Stimulated activated CD4-positive, alpha-beta T cell treated with anti-CD3 and anti-CD28 coated beads, Interleukin-12 subunit alpha, Interleukin-12 subunit beta, amount 100 ng/mL, for 4 hours (primary cell): ENCODE data around the gene ADM2.

Experiments used
- DNase-seq: peaks from one replicate; pipeline ENCODE4 v3.0.0-alpha.2; 2020

ADM2 gene

DNA sequence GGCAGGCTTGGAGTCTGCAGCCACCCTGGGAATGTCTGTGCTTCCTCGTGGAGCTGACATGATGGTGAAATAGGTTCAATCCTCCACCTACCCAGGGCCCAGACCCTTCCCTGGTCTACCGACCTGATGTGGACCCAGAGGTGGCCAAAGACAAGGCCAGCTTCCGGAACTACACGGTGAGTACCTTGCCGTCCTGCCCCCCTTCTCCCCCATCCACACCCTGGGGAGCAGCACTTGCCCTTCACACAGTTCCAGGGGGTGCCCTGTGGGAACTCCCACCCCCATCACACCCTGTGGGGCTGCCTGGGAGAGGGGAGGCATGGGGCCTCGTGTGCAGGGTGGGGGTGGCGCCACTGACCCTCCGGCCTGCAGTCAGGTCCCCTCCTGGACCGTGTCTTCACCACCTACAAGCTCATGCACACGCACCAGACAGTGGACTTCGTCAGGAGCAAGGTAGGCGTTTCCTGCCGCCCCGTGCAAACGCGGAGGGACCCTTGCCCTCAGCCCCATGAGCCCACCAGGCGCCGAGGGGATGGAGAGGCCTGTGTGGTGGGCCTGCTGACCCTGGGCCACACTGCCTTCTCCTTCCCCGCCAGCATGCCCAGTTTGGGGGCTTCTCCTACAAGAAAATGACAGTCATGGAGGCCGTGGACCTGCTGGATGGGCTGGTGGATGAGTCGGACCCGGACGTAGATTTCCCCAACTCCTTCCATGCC, 6.1 kb downstream of the ADM2 start:
- no peak for DNase-seq

DNA sequence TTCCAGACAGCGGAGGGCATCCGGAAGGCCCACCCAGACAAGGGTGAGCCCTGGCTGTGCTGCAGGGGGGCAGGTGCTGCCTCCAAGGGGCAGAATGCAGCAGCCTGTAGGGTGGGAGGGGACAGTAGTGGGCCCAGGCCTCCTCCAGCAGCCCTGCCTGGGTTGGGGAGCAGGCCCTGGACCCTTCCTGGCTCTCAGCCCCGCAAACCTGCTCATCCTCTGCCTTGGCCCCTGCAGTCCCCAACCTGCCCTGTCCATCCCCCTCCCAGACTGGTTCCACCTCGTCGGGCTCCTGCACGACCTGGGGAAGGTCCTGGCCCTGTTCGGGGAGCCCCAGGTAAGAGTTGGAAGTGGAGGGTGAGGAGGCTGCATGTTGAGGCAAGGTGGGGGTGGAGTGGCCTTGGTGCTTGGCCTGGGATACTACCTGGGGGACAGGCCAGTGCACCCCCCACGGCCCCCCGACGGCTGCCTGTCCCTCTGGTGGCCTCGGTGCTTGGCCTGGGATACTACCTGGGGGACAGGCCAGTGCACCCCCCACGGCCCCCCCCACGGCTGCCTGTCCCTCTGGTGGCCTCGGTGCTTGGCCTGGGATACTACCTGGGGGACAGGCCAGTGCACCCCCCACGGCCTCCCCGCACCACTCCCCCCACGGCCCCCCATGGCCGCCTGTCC, 6.8 kb downstream of the ADM2 start:
- DNase-seq = no peak

DNA sequence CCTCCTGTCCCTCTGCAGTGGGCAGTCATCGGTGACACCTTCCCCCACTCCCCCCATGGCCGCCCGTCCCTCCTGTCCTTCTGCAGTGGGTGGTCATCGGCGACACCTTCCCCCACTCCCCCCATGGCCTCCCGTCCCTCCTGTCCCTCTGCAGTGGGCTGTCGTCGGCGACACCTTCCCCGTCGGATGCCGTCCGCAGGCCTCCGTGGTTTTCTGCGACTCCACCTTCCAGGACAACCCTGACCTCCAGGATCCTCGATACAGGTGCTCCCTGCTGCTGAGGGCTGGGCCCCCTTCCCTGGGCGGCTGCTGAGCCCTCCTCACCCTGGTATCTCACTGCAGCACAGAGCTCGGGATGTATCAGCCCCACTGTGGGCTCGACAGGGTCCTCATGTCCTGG, 7.5 kb downstream of the ADM2 start:
- DNase-seq = no peak

DNA sequence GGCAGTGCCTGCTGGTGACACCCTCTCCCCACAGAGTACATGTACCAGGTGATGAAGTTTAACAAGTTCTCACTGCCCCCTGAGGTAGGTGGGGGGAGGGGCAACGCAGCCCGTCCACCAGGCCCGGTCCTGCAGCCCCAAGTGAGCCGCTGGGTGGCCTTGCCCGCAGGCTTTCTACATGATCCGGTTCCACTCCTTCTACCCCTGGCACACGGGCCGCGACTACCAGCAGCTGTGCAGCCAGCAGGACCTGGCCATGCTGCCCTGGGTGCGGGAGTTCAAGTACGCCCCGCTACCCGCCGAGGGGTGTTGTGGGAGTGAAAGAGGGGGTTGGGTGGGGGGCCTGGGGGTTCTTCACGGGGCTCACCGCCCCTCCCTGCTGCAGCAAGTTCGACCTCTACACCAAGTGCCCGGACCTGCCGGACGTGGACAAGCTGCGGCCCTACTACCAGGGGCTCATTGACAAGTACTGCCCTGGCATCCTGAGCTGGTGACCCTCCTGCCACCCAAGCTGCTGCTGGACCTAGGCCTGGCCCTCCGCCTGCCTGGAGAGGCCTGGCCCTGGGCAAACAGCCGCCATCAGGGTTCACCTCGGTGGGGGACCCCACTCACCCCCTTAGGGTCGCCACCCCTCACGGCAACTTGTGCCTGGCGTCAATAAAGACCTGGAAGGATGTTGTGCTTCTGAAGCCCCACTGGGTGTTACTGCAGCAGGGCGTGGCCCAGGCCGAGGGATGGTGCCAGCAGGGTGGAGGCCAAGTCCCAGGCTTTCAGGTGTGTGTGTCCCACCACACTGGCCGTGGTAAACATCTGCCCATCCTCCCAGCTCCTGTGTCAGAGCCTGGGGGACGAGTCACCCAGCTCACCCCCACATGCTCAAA, 8.3 kb downstream of the ADM2 start:
- DNase-seq = no peak

DNA sequence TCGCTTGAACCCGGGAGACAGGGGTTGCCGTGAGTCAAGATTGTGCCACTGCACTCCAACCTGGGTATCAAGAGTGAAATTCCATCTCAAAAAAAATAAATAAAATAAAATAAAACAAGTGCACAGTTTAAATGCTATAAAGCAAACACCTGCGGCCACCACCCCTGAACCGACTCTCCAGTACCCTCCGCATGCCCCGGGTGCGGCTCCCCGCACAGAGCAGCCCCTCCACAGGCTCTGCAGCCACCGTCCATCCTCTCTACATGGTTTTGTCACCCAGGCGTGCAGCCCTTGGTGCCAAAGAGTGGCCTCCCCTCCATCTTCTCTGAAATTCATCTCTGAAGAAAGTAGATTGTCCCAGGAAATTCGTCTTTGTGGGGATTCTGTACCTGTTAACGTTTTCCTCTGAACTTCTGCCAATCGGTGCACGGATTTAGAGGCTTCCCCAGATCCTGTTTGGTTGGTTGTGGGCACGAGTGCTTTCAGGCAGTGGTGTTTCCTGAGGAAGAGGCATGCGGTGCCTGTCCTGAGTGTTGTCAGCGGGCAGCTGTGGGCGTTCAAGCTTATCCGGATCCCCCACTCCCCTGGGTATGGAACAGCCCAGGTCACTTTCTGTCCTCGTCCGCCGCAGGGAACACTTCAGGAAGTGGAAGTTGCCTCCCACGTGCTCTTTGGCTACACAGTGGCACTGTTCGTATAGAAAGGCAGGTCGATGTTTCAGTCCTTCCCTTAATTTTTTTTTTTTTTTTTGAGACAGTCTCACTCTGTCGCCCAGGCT, 9.4 kb downstream of the ADM2 start:
- DNase-seq = no peak

DNA sequence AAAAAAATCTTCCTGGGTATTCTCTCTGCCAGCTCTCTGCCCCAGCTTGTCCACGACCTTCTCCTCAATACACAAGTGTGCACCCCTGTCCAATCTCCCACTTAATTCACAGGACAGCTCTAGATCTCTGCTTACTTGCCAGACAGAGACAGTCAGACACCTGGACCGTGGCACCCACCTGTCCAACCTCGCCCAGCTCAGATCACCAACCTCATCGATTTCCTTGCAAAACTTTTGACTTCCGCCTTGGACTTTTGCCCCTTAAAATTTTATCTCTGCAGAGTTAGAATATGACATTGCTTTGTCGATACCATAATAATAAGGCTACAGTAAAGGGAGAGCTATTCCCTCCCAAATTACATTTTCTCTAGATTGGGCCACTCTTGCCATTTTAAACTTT, 15.8 kb downstream of the ADM2 start:
- DNase-seq = no peak

DNA sequence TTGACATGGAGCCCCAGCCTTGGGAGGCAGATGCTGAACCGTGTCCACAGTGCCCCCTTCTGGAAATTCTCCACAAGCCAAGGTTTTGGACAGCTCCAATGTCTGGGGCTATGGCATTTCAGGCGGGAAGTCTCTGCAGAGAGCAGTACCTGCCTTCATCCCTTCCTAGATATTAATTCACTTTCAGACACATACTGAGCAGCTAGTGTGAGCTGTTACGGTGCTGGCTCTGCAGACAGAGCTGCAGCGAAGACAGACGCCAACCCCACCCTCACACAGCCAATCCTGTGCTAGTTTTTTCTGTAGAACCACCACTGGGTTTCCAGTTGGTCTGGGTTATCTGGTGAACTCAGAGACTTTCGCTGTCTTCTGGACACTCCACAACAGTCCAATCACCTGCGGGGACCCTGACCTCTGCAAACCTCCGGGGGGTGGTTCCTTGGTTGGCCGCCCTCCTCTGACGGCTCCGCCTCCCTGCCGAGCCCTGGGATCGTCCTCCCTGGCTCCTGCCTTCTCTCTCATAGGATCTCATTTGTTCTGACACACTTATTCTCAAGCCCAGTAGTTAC, 17.1 kb downstream of the ADM2 start:
- peak; percentile 54 for DNase-seq

DNA sequence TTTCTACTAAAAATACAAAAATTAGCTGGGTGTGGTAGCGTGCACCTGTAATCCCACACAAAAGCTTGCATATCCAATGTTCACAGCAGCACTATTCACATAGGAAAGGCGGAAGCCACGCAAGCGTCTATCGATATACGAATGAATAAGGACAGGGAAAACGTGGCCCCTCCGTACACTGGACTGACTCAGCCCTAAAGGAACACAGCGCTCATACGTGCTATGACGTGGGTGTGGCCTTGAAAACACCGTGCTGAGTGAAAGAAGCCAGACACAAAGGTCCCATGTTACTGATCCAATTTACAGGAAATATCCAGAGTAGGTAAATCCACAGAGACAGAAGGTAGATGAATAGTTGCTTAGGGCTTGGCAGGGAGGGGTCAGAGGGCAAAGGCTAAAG, 19.1 kb downstream of the ADM2 start:
- DNase-seq = no peak

DNA sequence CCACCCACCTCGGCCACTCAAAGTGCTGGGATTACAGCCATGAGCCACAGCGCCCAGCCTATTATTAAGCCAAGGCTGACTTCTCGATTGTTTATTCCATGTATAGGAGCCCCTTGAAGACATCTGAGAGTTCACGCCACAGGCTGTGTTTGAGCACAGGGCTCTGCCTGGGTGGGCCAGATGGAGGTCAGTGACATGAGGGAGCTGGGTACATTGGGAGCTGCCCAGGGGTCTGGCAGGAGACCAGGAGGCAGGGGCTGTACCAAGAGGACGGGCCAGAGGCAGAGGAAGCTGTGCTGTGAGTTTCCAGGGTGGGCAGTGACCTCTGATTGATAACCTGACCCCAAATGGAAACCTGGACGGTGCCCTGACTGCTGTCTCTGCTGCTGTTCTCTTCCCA, 20.8 kb downstream of the ADM2 start:
- no peak for DNase-seq

DNA sequence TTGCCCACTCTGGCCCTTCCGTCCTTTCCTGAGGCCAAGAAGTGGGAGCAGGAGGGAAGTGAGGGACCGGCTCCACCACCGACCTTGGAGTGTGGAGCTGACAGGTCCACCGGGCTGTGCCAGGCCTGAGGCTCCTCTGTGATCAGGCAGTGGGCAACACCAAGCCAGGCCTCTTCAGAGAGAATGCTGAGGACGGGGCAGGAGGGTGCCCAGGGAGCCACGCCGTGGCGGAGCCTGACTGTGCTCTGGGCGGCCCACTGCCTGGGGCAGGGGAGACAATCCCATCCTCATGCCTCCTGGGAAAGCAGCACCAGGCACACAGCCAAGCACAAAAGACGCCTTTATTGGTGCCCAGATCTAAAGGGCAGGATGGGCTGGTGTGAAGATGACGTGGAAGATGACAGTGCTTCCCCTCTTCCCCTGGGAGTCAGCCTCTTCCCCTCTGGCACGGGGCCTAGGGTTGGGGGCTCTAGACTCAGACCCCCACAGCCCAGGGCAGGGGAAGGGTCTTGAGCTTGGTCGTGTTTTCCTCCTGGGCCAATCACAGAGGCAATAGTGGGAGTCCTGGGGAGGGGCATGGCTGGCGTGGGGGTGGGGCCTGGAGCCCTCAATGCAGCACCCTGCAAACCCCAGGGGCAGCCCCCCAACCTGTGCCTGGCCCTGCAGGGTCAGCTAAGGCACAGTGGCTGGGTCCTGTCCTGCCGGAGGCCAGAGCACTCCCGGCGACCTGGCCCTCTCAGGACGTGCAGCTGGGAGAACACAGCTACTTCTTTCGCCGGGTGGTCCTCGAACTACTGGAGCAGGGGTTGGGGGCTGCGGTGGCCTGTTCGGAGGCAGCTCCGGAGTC, 21.5 kb downstream of the ADM2 start:
- DNase-seq = no peak

DNA sequence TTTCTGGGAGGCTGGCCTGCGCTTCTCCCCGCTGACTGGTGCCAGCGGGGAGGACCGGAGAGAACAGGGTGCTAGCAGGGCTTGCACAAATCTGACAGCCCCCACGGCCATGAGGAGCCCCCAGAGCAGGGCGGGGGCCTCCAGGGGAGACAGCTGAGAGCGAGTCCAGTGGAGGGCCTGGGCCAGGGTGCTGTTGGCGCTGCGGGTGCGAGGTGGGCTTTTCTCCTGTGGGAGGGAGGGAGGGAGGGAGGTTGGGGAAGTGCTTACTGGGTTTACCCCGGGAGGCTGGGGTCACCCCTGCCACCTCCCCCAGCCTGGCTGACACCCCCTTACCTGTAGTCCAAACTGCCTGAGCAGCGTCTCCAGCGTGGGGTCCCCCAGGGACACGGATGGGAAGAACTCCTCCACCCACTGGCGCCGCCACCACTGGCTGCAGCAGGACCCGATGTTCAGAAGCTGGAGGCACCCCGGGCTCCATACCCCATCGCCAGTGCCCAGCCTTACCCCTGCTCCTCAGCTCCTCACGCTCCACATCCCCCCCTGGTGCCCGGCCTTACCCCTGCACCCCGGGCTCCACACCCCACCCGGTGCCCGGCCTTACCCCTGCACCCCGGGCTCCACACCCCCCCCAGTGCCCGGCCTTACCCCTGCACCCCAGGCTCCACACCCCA, 22.3 kb downstream of the ADM2 start:
- DNase-seq = no peak

DNA sequence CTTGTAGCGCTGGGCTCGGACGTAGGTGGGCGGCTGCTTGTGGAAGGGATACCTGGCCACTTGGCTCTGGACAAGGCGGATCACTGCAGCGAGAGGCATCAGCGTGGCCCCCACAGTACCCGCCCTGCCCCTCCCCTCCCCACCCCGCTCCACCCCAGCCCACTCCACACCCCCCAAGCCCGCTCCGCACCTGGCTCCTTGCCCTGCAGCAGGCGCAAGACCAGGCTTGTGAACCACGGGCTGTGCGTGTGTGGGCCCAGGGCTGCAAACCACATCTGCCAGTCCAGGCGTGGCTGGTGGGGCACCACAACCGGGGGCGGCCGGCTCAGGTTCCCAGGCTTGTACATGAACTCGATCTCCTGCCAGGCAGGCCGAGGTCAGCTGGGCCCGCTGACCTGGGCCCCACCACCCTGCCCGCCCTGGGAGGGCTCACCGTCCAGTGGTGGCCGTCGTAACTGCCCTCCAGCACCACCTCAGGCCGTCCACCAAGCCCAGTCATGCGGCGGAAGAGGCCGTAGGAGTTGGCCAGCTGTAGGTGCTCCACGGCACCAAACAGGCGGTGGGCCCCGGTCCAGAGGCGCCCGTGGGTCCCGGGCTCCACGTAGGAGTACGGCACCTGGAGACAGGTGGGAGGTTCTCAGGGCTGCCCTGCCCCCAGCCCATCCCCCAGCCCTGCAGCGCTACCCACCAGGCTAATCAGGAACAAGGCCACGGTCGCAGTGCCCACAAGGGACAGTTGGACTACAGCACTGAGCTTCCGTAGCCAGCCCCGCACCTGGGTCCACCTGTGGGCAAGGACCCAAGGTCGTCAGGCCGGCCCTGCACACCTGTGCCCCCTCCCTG, 23.2 kb downstream of the ADM2 start:
- no peak for DNase-seq

DNA sequence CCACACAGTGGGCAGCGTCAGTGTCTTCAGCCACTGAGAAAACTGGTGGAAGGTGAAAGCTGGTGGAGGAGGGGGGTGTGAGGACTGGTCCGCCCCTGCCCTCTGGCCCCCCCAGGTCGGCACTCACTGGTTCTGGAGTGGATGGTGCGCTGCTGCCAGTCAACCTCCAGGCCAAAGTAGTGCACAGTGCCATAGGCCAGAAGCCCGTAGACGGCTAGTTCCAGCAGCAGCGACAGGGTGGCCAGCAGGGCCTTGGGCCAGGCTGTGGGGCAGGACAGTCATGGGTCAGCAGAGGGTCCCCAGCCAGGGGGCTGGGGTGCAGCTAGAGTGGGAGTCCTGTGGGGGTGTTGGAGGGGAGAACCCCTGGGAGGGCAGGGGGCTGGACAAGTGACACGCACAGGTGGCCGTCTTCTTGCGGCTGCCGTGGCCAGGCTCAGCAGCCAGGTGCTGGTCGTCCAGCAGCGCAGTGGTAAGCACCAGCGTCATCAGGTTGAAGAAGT, 24.0 kb downstream of the ADM2 start:
- no peak for DNase-seq

DNA sequence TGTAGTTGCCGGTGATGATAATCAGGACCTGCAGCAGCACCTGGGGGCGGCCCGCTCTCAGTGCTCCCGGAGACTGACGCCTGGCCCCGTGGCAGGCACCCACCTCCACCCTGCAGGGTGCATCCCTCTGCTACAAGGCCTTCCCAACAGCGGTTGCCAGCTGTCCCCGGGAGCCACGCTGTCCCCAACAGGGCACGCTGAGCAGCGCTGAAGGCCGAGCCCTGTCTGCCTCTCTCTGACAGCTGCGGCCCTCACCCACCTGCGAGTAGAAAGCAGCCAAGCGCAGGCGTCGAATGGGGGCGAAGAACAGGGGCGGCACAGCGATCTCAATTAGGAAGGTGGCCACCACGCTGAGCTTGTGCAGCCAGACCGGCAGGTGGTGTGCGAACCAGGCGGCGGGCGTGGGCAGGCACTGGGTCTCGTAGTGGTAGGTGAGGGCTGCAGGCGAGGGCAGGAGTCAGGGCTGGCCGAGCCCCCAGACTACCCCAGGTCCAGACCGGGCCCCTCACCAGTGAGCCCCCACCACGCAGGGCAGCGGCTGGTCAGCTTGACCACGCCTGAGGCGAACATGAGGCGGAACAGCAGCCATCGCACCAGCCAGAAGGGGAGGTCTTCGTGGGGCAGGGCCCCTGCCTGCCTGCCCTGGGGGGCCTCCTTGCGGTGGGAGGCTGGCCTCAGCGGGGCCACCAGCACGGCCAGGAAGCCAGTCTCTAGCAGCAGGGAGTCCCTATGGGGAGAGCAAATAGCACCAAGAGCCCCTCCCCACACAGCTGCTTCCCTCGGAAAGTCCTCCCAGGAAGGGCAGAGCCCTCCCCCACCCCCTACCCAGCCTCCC, 24.6 kb downstream of the ADM2 start:
- DNase-seq = no peak

DNA sequence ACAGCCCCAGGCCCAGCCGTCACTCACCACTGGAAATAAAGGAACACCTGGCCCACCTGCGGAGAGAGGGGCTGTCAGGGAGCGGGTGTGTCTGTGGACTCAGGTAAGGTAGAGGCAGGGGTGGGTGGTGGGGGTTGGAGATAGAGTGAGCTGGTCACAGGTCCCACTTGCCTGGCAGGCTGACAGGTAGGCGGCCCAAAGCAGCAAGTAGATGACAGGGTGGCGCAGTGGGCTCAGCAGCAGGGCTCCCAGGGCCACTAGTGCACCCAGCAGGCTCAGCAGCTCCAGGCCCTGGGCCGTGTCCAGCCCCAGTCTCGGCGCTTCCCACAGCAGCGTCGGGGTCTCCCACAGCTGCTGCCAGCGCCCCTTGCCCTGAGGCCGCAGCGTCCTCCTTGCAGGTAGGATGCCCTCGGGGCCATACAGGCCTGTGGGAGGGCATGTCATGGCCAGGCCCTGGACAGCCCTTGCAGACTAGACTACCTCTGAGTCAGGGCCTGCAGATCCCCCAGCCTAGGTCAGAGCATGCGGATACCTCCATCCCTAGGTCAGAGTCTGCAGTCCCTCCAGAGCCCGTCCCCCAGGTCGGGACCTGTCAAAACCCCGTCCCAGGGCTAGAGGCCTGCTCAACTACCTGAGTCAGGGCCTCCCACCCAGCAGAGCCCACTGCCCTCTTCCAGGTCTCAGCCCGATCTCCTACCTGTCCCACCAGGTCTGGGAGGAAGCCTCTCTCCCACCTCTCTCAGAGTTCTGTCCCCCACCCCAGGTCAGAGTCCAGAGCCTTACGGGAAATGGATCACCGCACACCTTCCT, 25.5 kb downstream of the ADM2 start:
- peak; percentile 13 for DNase-seq

DNA sequence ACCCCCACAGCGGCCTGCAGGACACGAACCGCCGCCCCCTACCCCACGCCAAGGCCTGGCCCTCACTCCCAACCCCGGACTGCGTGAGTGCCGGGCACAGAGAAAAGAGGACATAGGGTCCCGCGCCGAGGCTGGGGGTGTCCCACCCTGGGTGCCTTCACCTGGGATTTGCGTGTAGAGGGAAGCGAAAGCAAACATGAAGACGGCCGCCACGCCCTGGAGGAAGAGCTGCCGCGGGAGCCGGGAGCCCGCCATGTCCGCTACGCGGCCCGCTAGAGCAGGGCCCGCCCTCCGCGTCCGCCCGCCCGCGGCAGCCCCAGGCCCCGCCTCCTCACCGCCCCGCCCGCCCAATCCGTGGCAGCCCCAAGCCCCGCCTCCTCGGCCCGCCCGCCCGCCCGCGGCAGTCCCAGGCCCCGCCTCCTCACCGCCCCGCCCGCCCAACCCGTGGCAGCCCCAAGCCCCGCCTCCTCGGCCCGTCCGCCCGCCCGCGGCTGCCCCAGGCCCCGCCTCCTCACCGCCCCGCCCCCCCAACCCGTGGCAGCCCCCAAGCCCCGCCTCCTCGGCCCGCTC, 26.2 kb downstream of the ADM2 start, which contains the start of gene LMF2:
Gene LMF2 (minus strand): TSS at position 282 of the 570 bp plus-strand sequence. CDS start 27 bp downstream, at position 255.
- peak; percentile 94 for DNase-seq
